Activated T-helper 1 cell treated with anti-CD3 and anti-CD28 coated beads, Interleukin-12 subunit alpha, Interleukin-12 subunit beta, Interleukin-2, Interleukin-4 antibody, amounts not matched to agents 30 ng/mL and 10 ng/mL and 1 ng/mL, durations not matched to agents 14 hours and 24 hours and 36 hours (primary cell): Measurements from ENCODE around the gene SLC15A2. TPM values are rescaled to one million over a fixed set of nuclear protein-coding genes. Genes with fewer than 3 reads are reported as not detected.

Experiments
- DNase-seq: peaks from one replicate; pipeline ENCODE4 v3.0.0; 2021; ENCODE audit warnings: low spot score
- H3K27ac Mint-ChIP-seq: one replicate; pipeline ENCODE4 v1.8.0; 2021; ENCODE audit warnings: mild to moderate bottlenecking, mixed read lengths
- H3K27me3 Mint-ChIP-seq: one replicate; pipeline ENCODE4 v1.8.0; 2022; ENCODE audit warnings: mild to moderate bottlenecking, moderate library complexity, mixed read lengths; ENCODE audit not compliant: insufficient read depth
- H3K36me3 Mint-ChIP-seq: one replicate; pipeline ENCODE4 v1.8.0; 2021; ENCODE audit warnings: low read depth, mixed read lengths
- H3K4me1 Mint-ChIP-seq: one replicate; pipeline ENCODE4 v1.8.0; 2021; ENCODE audit warnings: low read depth, mixed read lengths
- H3K4me3 Mint-ChIP-seq: one replicate; pipeline ENCODE4 v1.8.0; 2021; ENCODE audit warnings: mild to moderate bottlenecking, moderate library complexity, mixed read lengths
- H3K9me3 Mint-ChIP-seq: one replicate; pipeline ENCODE4 v1.8.0; 2021; ENCODE audit warnings: mixed read lengths
- intact Hi-C: fragments of 100-400 bp; cut with micrococcal nuclease; formaldehyde crosslinking; loops from one replicate; pipeline ENCODE4 v1.15.1; 2024
- total RNA-seq: library from RNA; stranded (reverse); gene quantifications from 2 replicates; pipeline ENCODE4 v1.2.3, GENCODE V29; 2022

Gene SLC15A2
- total RNA-seq, 1 donor from 2014 or later, result 3.2 TPM

GRCh38 chr3:121942116-121942786 lies 48.0 kb downstream of the SLC15A2 start:
- Mint-ChIP-seq H3K27me3 (no peaks in the 10 kb centered on the region), H3K9me3 (no peaks in the 10 kb centered on the region), H3K4me1 (no peaks in the 10 kb centered on the region), H3K36me3 (peaks cover 10% of the 10 kb centered on the region), H3K27ac (no peak overlapping the region), H3K4me3 (no peak overlapping the region)
- intact Hi-C loops, result no loop called here
- no peak for DNase-seq

DNA sequence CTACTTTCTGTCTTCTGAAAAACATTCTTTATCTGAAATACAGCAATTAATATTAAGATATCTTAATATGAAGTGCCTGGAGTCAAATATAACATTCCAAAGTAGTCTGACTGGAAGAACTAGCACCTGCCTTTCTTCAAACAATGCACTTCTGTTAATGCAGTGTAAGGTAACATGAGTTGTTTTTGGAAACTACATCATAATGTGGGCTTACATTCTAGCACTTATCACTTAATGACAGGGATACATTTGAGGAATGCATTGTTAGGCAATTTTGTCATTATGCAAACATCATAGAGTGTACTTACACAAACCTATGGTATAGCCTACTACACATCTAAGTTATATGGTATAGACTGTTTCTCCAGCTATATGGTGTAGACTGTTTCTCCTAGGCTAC lies 49.2 kb downstream of the SLC15A2 start:
- Mint-ChIP-seq H3K4me1 (no peaks in the 10 kb centered on the region), H3K9me3 (no peaks in the 10 kb centered on the region), H3K27ac (no peak overlapping the region), H3K27me3 (no peaks in the 10 kb centered on the region), H3K36me3 (peaks cover 10% of the 10 kb centered on the region), H3K4me3 (no peak overlapping the region)
- DNase-seq, result no peak
- intact Hi-C loops, result no loop called here

DNA sequence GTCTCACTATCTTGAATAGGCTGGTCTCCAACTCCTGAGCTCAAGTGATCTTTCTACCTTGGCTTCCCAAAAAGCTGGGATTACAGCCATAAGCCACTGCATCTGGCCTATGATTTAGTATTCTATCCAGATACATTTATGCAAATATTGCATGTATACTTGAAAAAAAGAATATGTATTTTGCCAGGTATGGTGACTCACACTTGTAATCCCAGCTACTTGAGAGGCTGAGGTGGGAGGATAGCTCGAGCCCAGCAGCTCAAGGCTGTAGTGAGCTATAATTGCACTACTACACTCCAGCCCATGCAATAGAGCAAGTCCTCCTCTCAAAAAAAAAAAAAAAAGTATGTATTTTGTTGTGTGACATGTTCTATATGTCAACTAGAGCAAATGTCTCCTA lies 54.4 kb downstream of the SLC15A2 start:
- intact Hi-C loops, result no loop called here
- no peak for DNase-seq
- H3K4me3 Mint-ChIP-seq, result no peak overlapping the region
- H3K36me3 Mint-ChIP-seq, result peaks cover 9% of the 10 kb centered on the region
- no peak overlapping the region for H3K27ac Mint-ChIP-seq
- H3K9me3 Mint-ChIP-seq, result peaks cover 12% of the 10 kb centered on the region
- no peaks in the 10 kb centered on the region for H3K27me3 Mint-ChIP-seq
- no peaks in the 10 kb centered on the region for H3K4me1 Mint-ChIP-seq

DNA sequence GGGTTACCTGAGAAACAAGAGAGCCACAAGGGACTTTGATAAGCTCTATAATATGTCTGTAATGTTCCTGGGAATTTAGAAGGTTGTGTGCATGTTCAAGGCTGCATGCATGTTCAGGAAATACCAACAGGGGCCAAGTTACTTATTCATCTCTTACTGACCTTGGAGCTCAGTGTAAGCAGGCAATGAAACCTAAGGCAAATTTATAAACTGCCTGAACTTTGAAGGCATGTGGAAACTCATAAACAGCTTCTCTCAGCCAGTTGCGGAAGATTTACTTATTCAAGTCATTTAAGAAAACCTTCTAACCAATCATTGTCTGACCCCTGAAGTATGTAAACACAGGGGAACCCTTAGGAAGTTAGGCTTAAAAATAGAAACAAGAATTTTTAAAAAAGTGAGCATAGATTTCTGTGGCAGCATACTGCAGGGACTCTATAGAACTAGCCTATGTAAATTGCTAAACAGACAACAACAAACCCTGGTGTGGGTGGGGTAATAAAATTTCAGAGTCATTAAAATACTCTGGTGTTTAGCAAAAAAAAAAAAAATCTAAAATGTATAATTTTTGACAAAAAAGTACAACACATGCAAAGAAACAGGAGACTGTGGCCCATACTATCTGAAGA lies 57.2 kb downstream of the SLC15A2 start:
- Mint-ChIP-seq H3K4me1 (no peaks in the 10 kb centered on the region), H3K4me3 (no peak overlapping the region), H3K9me3 (peaks cover 12% of the 10 kb centered on the region), H3K27me3 (no peaks in the 10 kb centered on the region), H3K36me3 (peaks cover 12% of the 10 kb centered on the region), H3K27ac (no peak overlapping the region)
- intact Hi-C loops, result no loop called here
- no peak for DNase-seq

DNA sequence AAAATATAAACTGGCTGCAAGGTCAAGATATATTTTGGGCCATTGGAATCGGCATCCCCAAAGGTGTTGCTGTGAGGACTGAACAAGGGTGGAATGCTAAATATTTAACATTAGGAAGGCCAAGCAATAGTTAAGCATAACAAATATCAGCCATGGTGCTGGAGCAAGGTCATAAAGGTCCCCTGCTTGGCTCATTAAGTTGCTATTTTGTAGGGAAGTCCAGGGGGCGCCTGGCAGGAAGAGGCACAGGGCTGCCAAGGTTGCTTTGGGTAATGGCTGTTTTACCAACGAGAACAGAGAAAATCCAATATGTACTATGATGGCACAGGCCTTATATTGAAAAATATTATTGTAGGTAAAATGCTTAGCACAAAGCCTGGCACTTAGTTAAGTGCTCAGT lies 62.2 kb downstream of the SLC15A2 start:
- Mint-ChIP-seq H3K4me3 (no peak overlapping the region), H3K9me3 (peaks cover 16% of the 10 kb centered on the region), H3K27me3 (no peaks in the 10 kb centered on the region)

GRCh38 chr3:121957674-121958415 lies 63.6 kb downstream of the SLC15A2 start:
- no peak for DNase-seq
- Mint-ChIP-seq H3K4me3 (no peak overlapping the region), H3K27me3 (no peaks in the 10 kb centered on the region), H3K4me1 (no peaks in the 10 kb centered on the region), H3K27ac (no peak overlapping the region), H3K36me3 (peaks cover 8% of the 10 kb centered on the region), H3K9me3 (peaks cover 13% of the 10 kb centered on the region)
- intact Hi-C loops, result no loop called here

More for the DNA sequence above, 62.2 kb downstream of the SLC15A2 start:
- intact Hi-C loops, result no loop called here
- Mint-ChIP-seq H3K27ac (no peak overlapping the region), H3K4me1 (no peaks in the 10 kb centered on the region), H3K36me3 (peaks cover 12% of the 10 kb centered on the region)
- DNase-seq, result no peak

DNA sequence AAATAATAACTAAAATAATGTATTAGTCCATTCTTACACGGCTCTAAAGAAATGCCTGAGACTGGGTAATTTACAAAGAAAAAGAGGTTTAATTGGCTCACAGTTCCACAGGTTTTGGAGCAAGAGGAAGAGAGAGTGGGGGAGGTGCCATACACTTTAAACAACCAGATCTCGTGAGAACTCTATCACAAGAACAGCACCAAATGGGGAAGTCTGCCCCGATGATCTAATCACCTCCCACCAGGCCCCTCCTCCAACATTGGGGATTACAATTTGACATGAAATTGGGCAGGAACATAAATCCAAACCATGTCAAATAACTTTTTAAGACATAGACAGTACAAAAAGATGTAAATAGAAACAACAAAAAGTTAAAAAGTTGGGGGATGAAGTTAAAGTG lies 64.6 kb downstream of the SLC15A2 start:
- Mint-ChIP-seq H3K36me3 (peaks cover 8% of the 10 kb centered on the region), H3K27ac (no peak overlapping the region), H3K4me3 (no peak overlapping the region), H3K27me3 (no peaks in the 10 kb centered on the region), H3K4me1 (no peaks in the 10 kb centered on the region), H3K9me3 (peaks cover 13% of the 10 kb centered on the region)
- intact Hi-C loops, result no loop called here
- no peak for DNase-seq

- no peak for DNase-seq
- Mint-ChIP-seq H3K27me3 (peaks cover 8% of the 10 kb centered on the region), H3K27ac (no peak overlapping the region), H3K36me3 (peaks cover 5% of the 10 kb centered on the region), H3K4me3 (no peak overlapping the region), H3K4me1 (no peaks in the 10 kb centered on the region), H3K9me3 (peaks cover 25% of the 10 kb centered on the region)
- intact Hi-C loops, result no loop called here
Measured at GRCh38 chr3:121961283-121961682, 67.1 kb downstream of the SLC15A2 start.

- intact Hi-C loops, result no loop called here
- H3K36me3 Mint-ChIP-seq, result peaks cover 5% of the 10 kb centered on the region
- H3K4me1 Mint-ChIP-seq, result no peaks in the 10 kb centered on the region
- no peak overlapping the region for H3K4me3 Mint-ChIP-seq
- H3K9me3 Mint-ChIP-seq, result peaks cover 25% of the 10 kb centered on the region
- peaks cover 10% of the 10 kb centered on the region for H3K27me3 Mint-ChIP-seq
- no peak for DNase-seq
- no peak overlapping the region for H3K27ac Mint-ChIP-seq
Measured at GRCh38 chr3:121962443-121962842, 68.2 kb downstream of the SLC15A2 start.

- Mint-ChIP-seq H3K9me3 (peaks cover 30% of the 10 kb centered on the region), H3K36me3 (peaks cover 3% of the 10 kb centered on the region), H3K4me1 (no peaks in the 10 kb centered on the region), H3K27ac (no peak overlapping the region), H3K27me3 (peaks cover 10% of the 10 kb centered on the region), H3K4me3 (no peak overlapping the region)
- no peak for DNase-seq
- intact Hi-C loops, result no loop called here
Measured at GRCh38 chr3:121963608-121964007, 69.4 kb downstream of the SLC15A2 start.

DNA sequence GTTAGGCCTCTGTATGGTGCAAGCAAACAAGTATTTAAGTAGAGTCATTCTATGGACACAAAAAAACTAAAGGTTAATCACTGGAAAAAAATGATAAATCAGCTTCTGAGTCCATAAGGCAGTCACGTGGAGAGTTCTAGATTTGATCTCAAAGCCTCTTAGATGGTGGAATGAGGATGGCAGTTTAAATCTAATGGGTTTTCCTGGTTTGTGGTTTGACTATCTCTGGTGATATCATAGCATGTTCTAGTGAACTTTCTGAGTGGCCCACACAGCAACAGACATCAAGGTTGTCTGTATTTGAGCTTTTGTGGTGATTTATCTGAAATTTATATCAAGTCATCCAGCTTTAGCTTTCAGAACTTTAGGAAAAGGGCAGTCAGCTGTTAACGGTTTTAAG lies 75.4 kb downstream of the SLC15A2 start:
- intact Hi-C loops, result no loop called here
- DNase-seq, result no peak
- H3K9me3 Mint-ChIP-seq, result peaks cover 24% of the 10 kb centered on the region
- H3K27ac Mint-ChIP-seq, result no peak overlapping the region
- H3K36me3 Mint-ChIP-seq, result no peaks in the 10 kb centered on the region
- peaks cover 4% of the 10 kb centered on the region for H3K27me3 Mint-ChIP-seq
- no peak overlapping the region for H3K4me3 Mint-ChIP-seq
- peaks cover 8% of the 10 kb centered on the region for H3K4me1 Mint-ChIP-seq

DNA sequence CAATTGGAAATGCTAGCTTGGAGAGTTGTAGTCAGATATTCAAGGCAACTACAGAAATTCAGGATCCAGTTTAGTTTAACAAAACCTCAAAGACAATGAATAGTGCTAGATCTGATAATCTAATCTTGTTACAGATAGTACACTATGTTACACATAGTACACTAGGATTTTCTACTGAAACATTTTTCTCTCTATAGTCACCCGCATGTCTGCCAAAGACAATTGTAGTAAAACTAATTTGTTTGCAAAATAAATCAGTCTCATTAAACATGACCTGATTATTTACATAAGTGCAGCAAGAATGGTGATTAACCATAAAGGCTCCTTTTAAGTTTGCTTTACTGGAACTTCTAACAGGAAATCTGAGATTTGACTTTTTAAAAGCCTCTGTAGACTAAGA lies 75.8 kb downstream of the SLC15A2 start:
- intact Hi-C loops, result no loop called here
- Mint-ChIP-seq H3K4me1 (peaks cover 8% of the 10 kb centered on the region), H3K27ac (no peak overlapping the region), H3K36me3 (no peaks in the 10 kb centered on the region), H3K9me3 (peaks cover 21% of the 10 kb centered on the region), H3K4me3 (no peak overlapping the region), H3K27me3 (peaks cover 4% of the 10 kb centered on the region)
- DNase-seq, result no peak

- no peak for DNase-seq
- Mint-ChIP-seq H3K4me3 (no peak overlapping the region), H3K4me1 (peaks cover 12% of the 10 kb centered on the region), H3K27ac (no peak overlapping the region), H3K9me3 (peaks cover 19% of the 10 kb centered on the region), H3K27me3 (no peaks in the 10 kb centered on the region), H3K36me3 (peaks cover 5% of the 10 kb centered on the region)
- intact Hi-C loops, result no loop called here
Measured at GRCh38 chr3:121974601-121975111, 80.5 kb downstream of the SLC15A2 start.
